ENCODE data around the gene ZC3H10. TPM values are rescaled to one million over a fixed set of nuclear protein-coding genes. Genes with fewer than 3 reads are reported as not detected.

ZC3H10 gene
- total RNA-seq, 2 donors from 2014 or later, result 2.1 to 2.9 TPM

GRCh38 chr12:56163533-56164344 is 45.7 kb downstream of the ZC3H10 start:
- no peak overlapping the region for H3K4me3 ChIP-seq
- H3K4me1 ChIP-seq, result peaks cover 0 to 37% of the 10 kb centered on the region in 2 donors
- DNase-seq (ENCODE audit: low spot score), result no peak
- no peaks in the 10 kb centered on the region for H3K27me3 ChIP-seq
- no peak overlapping the region for H3K27ac ChIP-seq
- peaks cover 94% of the 10 kb centered on the region for H3K36me3 ChIP-seq
- no peaks in the 10 kb centered on the region for H3K9me3 ChIP-seq
- TF ChIP-seq, protein P1, sequence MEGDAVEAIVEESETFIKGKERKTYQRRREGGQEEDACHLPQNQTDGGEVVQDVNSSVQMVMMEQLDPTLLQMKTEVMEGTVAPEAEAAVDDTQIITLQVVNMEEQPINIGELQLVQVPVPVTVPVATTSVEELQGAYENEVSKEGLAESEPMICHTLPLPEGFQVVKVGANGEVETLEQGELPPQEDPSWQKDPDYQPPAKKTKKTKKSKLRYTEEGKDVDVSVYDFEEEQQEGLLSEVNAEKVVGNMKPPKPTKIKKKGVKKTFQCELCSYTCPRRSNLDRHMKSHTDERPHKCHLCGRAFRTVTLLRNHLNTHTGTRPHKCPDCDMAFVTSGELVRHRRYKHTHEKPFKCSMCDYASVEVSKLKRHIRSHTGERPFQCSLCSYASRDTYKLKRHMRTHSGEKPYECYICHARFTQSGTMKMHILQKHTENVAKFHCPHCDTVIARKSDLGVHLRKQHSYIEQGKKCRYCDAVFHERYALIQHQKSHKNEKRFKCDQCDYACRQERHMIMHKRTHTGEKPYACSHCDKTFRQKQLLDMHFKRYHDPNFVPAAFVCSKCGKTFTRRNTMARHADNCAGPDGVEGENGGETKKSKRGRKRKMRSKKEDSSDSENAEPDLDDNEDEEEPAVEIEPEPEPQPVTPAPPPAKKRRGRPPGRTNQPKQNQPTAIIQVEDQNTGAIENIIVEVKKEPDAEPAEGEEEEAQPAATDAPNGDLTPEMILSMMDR (IDR thresholded peaks at IDR 0.05), result no peak

DNA sequence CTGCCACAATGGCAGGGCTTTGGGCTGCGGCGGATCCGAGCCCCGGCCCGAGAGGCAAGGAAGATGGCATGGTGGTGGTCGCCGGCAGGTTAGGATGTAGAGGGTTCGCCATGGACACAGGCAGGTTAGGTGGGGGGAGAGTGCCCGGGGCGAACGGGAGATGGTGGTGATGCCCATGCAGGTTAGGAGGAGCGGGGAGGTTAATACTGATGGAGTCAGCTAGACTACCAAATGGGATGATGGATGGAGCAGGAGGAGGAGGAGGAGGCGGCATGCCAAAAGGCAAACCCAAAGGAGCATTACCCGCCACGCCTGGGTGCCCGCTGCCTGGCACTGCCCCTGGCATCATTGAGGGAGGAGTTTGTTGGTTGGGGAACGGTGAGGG is 46.3 kb downstream of the ZC3H10 start:
- Histone ChIP-seq H3K27me3 (no peaks in the 10 kb centered on the region), H3K27ac (no peak overlapping the region), H3K4me1 (peaks cover 0 to 34% of the 10 kb centered on the region in 2 donors), H3K4me3 (no peak overlapping the region), H3K9me3 (no peaks in the 10 kb centered on the region), H3K36me3 (peaks cover 100% of the 10 kb centered on the region)
- no peak for DNase-seq (ENCODE audit: low spot score)
- TF ChIP-seq, protein P1 (IDR thresholded peaks at IDR 0.05), result no peak

DNA sequence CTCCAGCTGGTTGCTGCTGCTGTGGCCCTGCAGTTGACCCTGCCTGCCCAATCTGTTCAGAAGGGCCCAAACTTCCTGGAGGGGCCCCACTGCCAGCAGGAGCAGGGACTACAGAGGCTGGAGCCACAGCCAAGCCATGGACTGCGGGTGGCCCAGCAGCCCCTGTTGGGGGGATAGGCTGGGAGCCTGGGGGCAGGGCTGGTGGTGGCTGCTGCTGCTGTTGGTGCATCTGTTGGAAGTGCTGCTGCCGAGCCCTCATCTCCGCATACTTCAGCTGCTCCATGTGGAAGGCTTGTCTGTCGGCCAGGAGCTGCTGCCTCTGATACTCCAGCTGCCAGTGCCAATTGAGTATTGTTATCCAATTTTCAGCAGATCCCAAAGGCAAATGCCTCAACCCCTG is 47.3 kb downstream of the ZC3H10 start:
- peaks cover 100% of the 10 kb centered on the region for H3K36me3 ChIP-seq
- TF ChIP-seq, protein P1 (IDR thresholded peaks at IDR 0.05), result no peak
- no peak overlapping the region for H3K27ac ChIP-seq
- no peaks in the 10 kb centered on the region for H3K9me3 ChIP-seq
- no peak overlapping the region for H3K4me3 ChIP-seq
- DNase-seq (ENCODE audit: low spot score), result no peak
- H3K4me1 ChIP-seq, result peaks cover 0 to 24% of the 10 kb centered on the region in 2 donors
- H3K27me3 ChIP-seq, result no peaks in the 10 kb centered on the region

DNA sequence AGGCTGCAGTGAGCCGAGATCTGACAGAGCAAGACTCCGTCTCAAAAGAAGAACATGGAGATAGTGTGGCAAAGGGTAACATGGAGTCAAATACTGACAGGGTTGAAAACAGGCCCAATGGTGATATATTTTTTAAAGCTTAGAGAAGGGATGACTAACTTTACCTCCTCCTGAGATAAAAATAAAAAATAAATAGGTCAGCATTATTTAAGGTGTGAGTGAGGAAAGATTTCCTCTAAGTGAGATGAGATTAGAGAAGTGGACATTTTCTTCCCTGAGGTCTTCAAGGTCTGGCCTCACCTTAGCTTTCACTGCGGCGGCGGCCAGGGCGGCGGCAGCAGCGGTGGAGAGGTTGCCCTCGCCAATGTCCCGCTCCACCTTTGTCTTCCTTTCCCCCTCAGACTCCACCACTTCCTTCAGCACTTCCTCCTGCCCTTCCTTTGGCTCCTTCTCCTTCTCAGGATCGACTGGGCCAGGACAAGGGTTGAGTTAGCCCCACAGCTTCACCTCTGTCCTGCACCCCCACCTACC is 51.2 kb downstream of the ZC3H10 start:
- DNase-seq (ENCODE audit: low spot score), result no peak
- H3K4me3 ChIP-seq, result no peak overlapping the region
- TF ChIP-seq, protein P1 (IDR thresholded peaks at IDR 0.05), result no peak

DNA sequence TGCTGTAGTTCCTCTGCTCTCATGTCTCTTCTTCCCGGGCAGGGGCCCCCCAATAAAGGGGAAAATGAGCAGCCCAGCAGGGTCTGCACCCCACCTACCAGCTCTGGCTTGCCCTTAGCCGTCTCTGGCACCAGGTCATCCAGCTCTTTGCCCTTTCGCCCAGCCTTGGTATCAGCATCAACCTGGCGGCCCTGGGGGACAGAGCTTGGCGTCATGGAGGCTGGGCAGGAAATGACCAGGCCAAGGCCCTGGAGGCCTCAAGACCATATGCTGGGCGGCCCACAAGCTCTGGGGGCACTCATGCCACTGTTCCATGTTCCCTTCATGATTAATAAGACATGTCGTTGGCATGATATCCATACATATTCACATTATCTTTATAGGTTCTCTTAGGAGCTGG is 54.8 kb downstream of the ZC3H10 start:
- H3K36me3 ChIP-seq, result peaks cover 97% of the 10 kb centered on the region

More for the DNA sequence above, 51.2 kb downstream of the ZC3H10 start:
- Histone ChIP-seq H3K36me3 (peaks cover 99% of the 10 kb centered on the region), H3K27ac (no peak overlapping the region), H3K9me3 (no peaks in the 10 kb centered on the region), H3K4me1 (no peaks in the 10 kb centered on the region), H3K27me3 (no peaks in the 10 kb centered on the region)

More for the DNA sequence above, 54.8 kb downstream of the ZC3H10 start:
- TF ChIP-seq, protein P1 (IDR thresholded peaks at IDR 0.05), result no peak
- DNase-seq (ENCODE audit: low spot score), result no peak
- Histone ChIP-seq H3K4me3 (no peak overlapping the region), H3K4me1 (no peaks in the 10 kb centered on the region), H3K9me3 (no peaks in the 10 kb centered on the region), H3K27ac (no peak overlapping the region), H3K27me3 (no peaks in the 10 kb centered on the region)

Other genes with a start within 250 kb of the ZC3H10 start
- 10 to 100 TPM; 17.6 to 20.6 TPM for gene PYM1, start 190.4 kb upstream of the ZC3H10 start, total RNA-seq
- 10 to 100 TPM in 1 of 2 donors, 1 to 10 TPM in 1; 7.3 to 22.8 TPM for gene DGKA, start 187.1 kb upstream of the ZC3H10 start, total RNA-seq
- gene PMEL, start 152.2 kb upstream of the ZC3H10 start, total RNA-seq, result 1 to 10 TPM in 1 of 2 donors, under 1 TPM in 1; 0.67 to 1.1 TPM
- gene CDK2, start 151.4 kb upstream of the ZC3H10 start, total RNA-seq, result 10 to 100 TPM in 1 of 2 donors, 1 to 10 TPM in 1; 5.4 to 13.8 TPM
- 100 to 1,000 TPM in 1 of 2 donors, 10 to 100 TPM in 1; 93.5 to 108 TPM for gene RAB5B, start 144.2 kb upstream of the ZC3H10 start, total RNA-seq
- 10 to 100 TPM; 23.9 to 37.7 TPM for gene SUOX, start 121.0 kb upstream of the ZC3H10 start, total RNA-seq
- 1 to 10 TPM; 2.6 to 3.9 TPM for gene IKZF4, start 97.2 kb upstream of the ZC3H10 start, total RNA-seq
- 1,000 to 10,000 TPM in 1 of 2 donors, 100 to 1,000 TPM in 1; 134 to 1,492 TPM for gene RPS26, start 76.3 kb upstream of the ZC3H10 start, total RNA-seq
- 1 to 10 TPM; 3.2 to 7.2 TPM for gene ERBB3, start 38.1 kb upstream of the ZC3H10 start, total RNA-seq
- gene PA2G4, start 13.7 kb upstream of the ZC3H10 start, total RNA-seq, result 100 to 1,000 TPM in 1 of 2 donors, 10 to 100 TPM in 1; 91.4 to 116 TPM
- gene RPL41, start 1.6 kb upstream of the ZC3H10 start, total RNA-seq, result 1,000 to 10,000 TPM in 1 of 2 donors, 100 to 1,000 TPM in 1; 606 to 2,188 TPM
- gene ESYT1, start 10.0 kb downstream of the ZC3H10 start, total RNA-seq, result 10 to 100 TPM; 25.4 to 74.0 TPM
- gene MYL6B, start 34.3 kb downstream of the ZC3H10 start, total RNA-seq, result 10 to 100 TPM; 36.1 to 55.1 TPM
- 1,000 to 10,000 TPM in 1 of 2 donors, 100 to 1,000 TPM in 1; 567 to 1,179 TPM for gene MYL6, start 40.1 kb downstream of the ZC3H10 start, total RNA-seq
- gene SMARCC2, start 71.2 kb downstream of the ZC3H10 start, total RNA-seq, result 10 to 100 TPM; 45.0 to 70.2 TPM
- 10 to 100 TPM; 45.1 to 88.4 TPM for gene RNF41, start 103.7 kb downstream of the ZC3H10 start, total RNA-seq
- gene NABP2, start 106.1 kb downstream of the ZC3H10 start, total RNA-seq, result 10 to 100 TPM; 19.7 to 23.6 TPM
- not detected for gene SLC39A5, start 111.8 kb downstream of the ZC3H10 start, total RNA-seq
- 10 to 100 TPM; 12.4 to 22.1 TPM for gene ANKRD52, start 140.1 kb downstream of the ZC3H10 start, total RNA-seq
- gene COQ10A, start 148.7 kb downstream of the ZC3H10 start, total RNA-seq, result 100 to 1,000 TPM in 1 of 2 donors, 10 to 100 TPM in 1; 68.5 to 149 TPM
- 100 to 1,000 TPM; 236 to 513 TPM for gene CS, start 182.1 kb downstream of the ZC3H10 start, total RNA-seq
- gene CNPY2, start 197.7 kb downstream of the ZC3H10 start, total RNA-seq, result 10 to 100 TPM; 37.0 to 55.2 TPM
- 10 to 100 TPM; 14.5 to 18.4 TPM for gene PAN2, start 215.7 kb downstream of the ZC3H10 start, total RNA-seq
- gene IL23A, start 220.6 kb downstream of the ZC3H10 start, total RNA-seq, result not detected
- gene STAT2, start 241.8 kb downstream of the ZC3H10 start, total RNA-seq, result 10 to 100 TPM; 28.3 to 41.0 TPM
- gene APOF, start 244.6 kb downstream of the ZC3H10 start, total RNA-seq, result not detected

All from right atrium auricular region (tissue), 2 donors.